Liver (tissue), 9 donors: ENCODE measurements around the gene LCP1. TPM values are rescaled to one million over a fixed set of nuclear protein-coding genes. Genes with fewer than 3 reads are reported as not detected.

ENCODE experiments used
- DNase-seq: peaks from one replicate; pipeline ENCODE4 v3.0.0-alpha.2; 2017; ENCODE audit warnings: low spot score
- H3K27ac ChIP-seq, 2 donors: one replicate each; pipeline ENCODE4 v1.7.0; 2013; ENCODE audit warnings: inconsistent platforms in 2 of 2, low read length in 2 of 2, control low read depth in 1 of 2, low read depth in 1 of 2, mild to moderate bottlenecking in 1 of 2
- H3K27me3 ChIP-seq, 4 donors: one replicate each; pipeline versions ENCODE4 v1.6.1 to v1.7.0; 2013; ENCODE audit warnings: low read length in 3 of 4, inconsistent platforms in 1 of 4, mild to moderate bottlenecking in 1 of 4, moderate library complexity in 1 of 4; ENCODE audit not compliant: control insufficient read depth in 4 of 4, insufficient read depth in 4 of 4
- H3K36me3 ChIP-seq, 4 donors: one replicate each; pipeline versions ENCODE4 v1.6.1 to v1.7.0; 2013; ENCODE audit warnings: low read length in 3 of 4, mild to moderate bottlenecking in 3 of 4, low read depth in 1 of 4, moderate library complexity in 1 of 4; ENCODE audit not compliant: control insufficient read depth in 4 of 4, insufficient read depth in 3 of 4
- H3K4me1 ChIP-seq, 4 donors: one replicate each; pipeline versions ENCODE4 v1.6.1 to v1.7.0; 2013; ENCODE audit warnings: low read length in 3 of 4, mild to moderate bottlenecking in 3 of 4, moderate library complexity in 1 of 4; ENCODE audit not compliant: control insufficient read depth in 4 of 4, insufficient read depth in 4 of 4
- H3K4me3 ChIP-seq, 3 donors: one replicate each; pipeline versions ENCODE4 v1.6.1 to v1.7.0; 2013; ENCODE audit warnings: low read length in 3 of 3, control low read depth in 1 of 3, low read depth in 1 of 3, mild to moderate bottlenecking in 1 of 3
- H3K9ac ChIP-seq, 2 donors: one replicate each; pipeline ENCODE4 v1.7.0; 2013; ENCODE audit warnings: low read length in 2 of 2, mild to moderate bottlenecking in 2 of 2, moderate library complexity in 2 of 2, control low read depth in 1 of 2, low read depth in 1 of 2
- H3K9me3 ChIP-seq, 4 donors: one replicate each; pipeline versions ENCODE4 v1.6.1 to v1.7.0; 2013; ENCODE audit warnings: low read length in 3 of 4; ENCODE audit not compliant: control insufficient read depth in 4 of 4
- EGR1 ChIP-seq, 2 donors: IDR thresholded peaks; 2 replicates each; pipeline ENCODE4 v1.6.1; 2016 to 2018; ENCODE audit warnings: antibody characterized with exemption in 2 of 2, low read depth in 2 of 2
- FOXA2 ChIP-seq: IDR thresholded peaks from 2 replicates; pipeline ENCODE4 v1.6.1; 2016; ENCODE audit warnings: antibody characterized with exemption
- GABPA ChIP-seq, 2 donors: IDR thresholded peaks in 1 of 2; conservative IDR thresholded peaks in 1 of 2; 2 replicates each; pipeline ENCODE4 v1.6.1; 2016; ENCODE audit warnings: antibody characterized with exemption in 2 of 2, mild to moderate bottlenecking in 1 of 2, moderate library complexity in 1 of 2
- HNF4A ChIP-seq, 2 donors: conservative IDR thresholded peaks; 2 replicates each; pipeline ENCODE4 v1.6.1; 2016; ENCODE audit warnings: antibody characterized with exemption in 2 of 2, mild to moderate bottlenecking in 2 of 2
- HNF4G ChIP-seq: IDR thresholded peaks from 2 replicates; pipeline ENCODE4 v1.6.1; 2016; ENCODE audit warnings: antibody characterized with exemption
- JUND ChIP-seq, 2 donors: IDR thresholded peaks; 2 replicates each; pipeline ENCODE4 v1.6.1; 2016; ENCODE audit warnings: antibody characterized with exemption in 2 of 2
- NR2F2 ChIP-seq: IDR thresholded peaks from 2 replicates; pipeline ENCODE4 v1.6.1; 2016; ENCODE audit warnings: antibody characterized with exemption
- RAD21 ChIP-seq, 2 donors: IDR thresholded peaks; 2 replicates each; pipeline ENCODE4 v1.6.1; 2016; ENCODE audit warnings: antibody characterized with exemption in 2 of 2, mild to moderate bottlenecking in 2 of 2
- RXRA ChIP-seq, 2 donors: IDR thresholded peaks; 2 replicates each; pipeline ENCODE4 v1.6.1; 2017 to 2018; ENCODE audit warnings: antibody characterized with exemption in 2 of 2, mild to moderate bottlenecking in 1 of 2
- SP1 ChIP-seq: IDR thresholded peaks from 2 replicates; pipeline ENCODE4 v1.6.1; 2018; ENCODE audit warnings: antibody characterized with exemption, mild to moderate bottlenecking
- TAF1 ChIP-seq: conservative IDR thresholded peaks from 2 replicates; pipeline ENCODE4 v1.6.1; 2016; ENCODE audit warnings: antibody characterized with exemption, mild to moderate bottlenecking
- YY1 ChIP-seq: IDR thresholded peaks from 2 replicates; pipeline ENCODE4 v1.6.1; 2016; ENCODE audit warnings: antibody characterized with exemption, mild to moderate bottlenecking
- WGBS: extraction: QIAGEN DNeasy Blood & Tissue Kit; methylation state at CpG from one replicate; pipeline ENCODE4 v1.1.7; 2013; 5-methylcytosine and 5-hydroxymethylcytosine counted together
- polyA plus RNA-seq, 2 donors: library from polyadenylated mRNA; stranded (reverse) in 1 of 2; unstranded in 1 of 2; fragments of 200-250 nt in 1 of 2; fragments of >200 nt in 1 of 2; fragmentation: Nextera tagmentation in 1 of 2; extraction: Ambion mirVana in 1 of 2; gene quantifications; one replicate each; pipeline versions ENCODE4 v1.2.1 to v1.2.3, GENCODE V29; 2013 to 2015
- total RNA-seq, 2 donors: library from RNA; depleted of rRNA; stranded (reverse); fragments of >200 nt; gene quantifications; one replicate each; pipeline ENCODE4 v1.2.3, GENCODE V29; 2014
- TF ChIP-seq, protein P1 (sequence below): IDR thresholded peaks from 2 replicates; pipeline ENCODE4 v1.6.1; 2016; ENCODE audit warnings: antibody characterized with exemption
- TF ChIP-seq, protein P2 (sequence below): IDR thresholded peaks from 2 replicates; pipeline ENCODE4 v1.6.1; 2016; ENCODE audit warnings: antibody characterized with exemption, mild to moderate bottlenecking
- TF ChIP-seq, protein P3 (sequence below): IDR thresholded peaks from 2 replicates; pipeline ENCODE4 v1.6.1; 2016; ENCODE audit warnings: antibody characterized with exemption
- TF ChIP-seq, protein P4 (sequence below): fragments of 150-350 bp; IDR thresholded peaks from 2 replicates; pipeline ENCODE4 v1.5.1; 2017; ENCODE audit warnings: improper control_type of control experiment, low read depth, low read length; ENCODE audit not compliant: missing input control
- TF ChIP-seq, protein P5 (sequence below): IDR thresholded peaks from 2 replicates; pipeline ENCODE4 v1.6.1; 2016; ENCODE audit warnings: antibody characterized with exemption
- donor health status: healthy.
- donor health status: healthy.
- donor health status: healthy.
- donor health status: healthy.
- donor health status: healthy.

LCP1 gene
- total and polyA plus RNA-seq, 4 donors = 12.6 to 90.6 (median 36.0) TPM

DNA sequence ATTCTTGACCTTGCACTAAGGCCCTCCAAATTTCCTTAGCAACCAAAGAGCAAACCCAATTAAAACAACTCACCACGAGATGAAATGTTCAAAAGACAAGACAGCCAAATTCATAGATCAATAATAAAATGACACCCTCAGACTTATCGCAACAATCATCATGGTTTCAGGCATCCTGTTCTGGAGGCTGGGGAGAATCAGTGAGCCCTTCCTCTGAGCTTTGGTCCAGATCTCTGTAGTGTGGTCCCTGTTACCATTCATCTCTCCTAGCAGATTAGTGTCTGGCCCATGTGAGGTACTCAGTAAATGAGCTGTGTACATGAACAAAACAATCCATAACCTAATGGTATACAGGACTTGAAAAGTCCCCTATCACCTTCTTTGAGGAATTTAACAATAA, 12.2 kb downstream of the LCP1 start:
- DNase-seq = no peak
- no peak overlapping the region for H3K27ac ChIP-seq
- no peak for TF ChIP-seq YY1
- no peak for TF ChIP-seq TAF1
- no peak for TF ChIP-seq SP1
- TF ChIP-seq HNF4A (conservative IDR thresholded peaks at IDR 0.05) = no peak
- TF ChIP-seq RXRA (IDR thresholded peaks at IDR 0.05) = no peak
- TF ChIP-seq, protein P1, sequence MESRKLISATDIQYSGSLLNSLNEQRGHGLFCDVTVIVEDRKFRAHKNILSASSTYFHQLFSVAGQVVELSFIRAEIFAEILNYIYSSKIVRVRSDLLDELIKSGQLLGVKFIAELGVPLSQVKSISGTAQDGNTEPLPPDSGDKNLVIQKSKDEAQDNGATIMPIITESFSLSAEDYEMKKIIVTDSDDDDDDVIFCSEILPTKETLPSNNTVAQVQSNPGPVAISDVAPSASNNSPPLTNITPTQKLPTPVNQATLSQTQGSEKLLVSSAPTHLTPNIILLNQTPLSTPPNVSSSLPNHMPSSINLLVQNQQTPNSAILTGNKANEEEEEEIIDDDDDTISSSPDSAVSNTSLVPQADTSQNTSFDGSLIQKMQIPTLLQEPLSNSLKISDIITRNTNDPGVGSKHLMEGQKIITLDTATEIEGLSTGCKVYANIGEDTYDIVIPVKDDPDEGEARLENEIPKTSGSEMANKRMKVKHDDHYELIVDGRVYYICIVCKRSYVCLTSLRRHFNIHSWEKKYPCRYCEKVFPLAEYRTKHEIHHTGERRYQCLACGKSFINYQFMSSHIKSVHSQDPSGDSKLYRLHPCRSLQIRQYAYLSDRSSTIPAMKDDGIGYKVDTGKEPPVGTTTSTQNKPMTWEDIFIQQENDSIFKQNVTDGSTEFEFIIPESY = no peak
- no peak for TF ChIP-seq HNF4G
- no peak for TF ChIP-seq NR2F2
- TF ChIP-seq FOXA2 = no peak
- TF ChIP-seq, protein P2, sequence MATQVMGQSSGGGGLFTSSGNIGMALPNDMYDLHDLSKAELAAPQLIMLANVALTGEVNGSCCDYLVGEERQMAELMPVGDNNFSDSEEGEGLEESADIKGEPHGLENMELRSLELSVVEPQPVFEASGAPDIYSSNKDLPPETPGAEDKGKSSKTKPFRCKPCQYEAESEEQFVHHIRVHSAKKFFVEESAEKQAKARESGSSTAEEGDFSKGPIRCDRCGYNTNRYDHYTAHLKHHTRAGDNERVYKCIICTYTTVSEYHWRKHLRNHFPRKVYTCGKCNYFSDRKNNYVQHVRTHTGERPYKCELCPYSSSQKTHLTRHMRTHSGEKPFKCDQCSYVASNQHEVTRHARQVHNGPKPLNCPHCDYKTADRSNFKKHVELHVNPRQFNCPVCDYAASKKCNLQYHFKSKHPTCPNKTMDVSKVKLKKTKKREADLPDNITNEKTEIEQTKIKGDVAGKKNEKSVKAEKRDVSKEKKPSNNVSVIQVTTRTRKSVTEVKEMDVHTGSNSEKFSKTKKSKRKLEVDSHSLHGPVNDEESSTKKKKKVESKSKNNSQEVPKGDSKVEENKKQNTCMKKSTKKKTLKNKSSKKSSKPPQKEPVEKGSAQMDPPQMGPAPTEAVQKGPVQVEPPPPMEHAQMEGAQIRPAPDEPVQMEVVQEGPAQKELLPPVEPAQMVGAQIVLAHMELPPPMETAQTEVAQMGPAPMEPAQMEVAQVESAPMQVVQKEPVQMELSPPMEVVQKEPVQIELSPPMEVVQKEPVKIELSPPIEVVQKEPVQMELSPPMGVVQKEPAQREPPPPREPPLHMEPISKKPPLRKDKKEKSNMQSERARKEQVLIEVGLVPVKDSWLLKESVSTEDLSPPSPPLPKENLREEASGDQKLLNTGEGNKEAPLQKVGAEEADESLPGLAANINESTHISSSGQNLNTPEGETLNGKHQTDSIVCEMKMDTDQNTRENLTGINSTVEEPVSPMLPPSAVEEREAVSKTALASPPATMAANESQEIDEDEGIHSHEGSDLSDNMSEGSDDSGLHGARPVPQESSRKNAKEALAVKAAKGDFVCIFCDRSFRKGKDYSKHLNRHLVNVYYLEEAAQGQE = no peak
- no peak for TF ChIP-seq EGR1 (IDR thresholded peaks at IDR 0.05; ENCODE audit: low read depth in 2 of 2)
- no peak overlapping the region for H3K4me3 ChIP-seq
- 90% methylated on average over 2 of the region's 2 CpGs for WGBS
- no peaks in the 10 kb centered on the region for H3K27me3 ChIP-seq
- peaks cover 0 to 6% (median 1%) of the 10 kb centered on the region in 4 donors for H3K4me1 ChIP-seq
- no peaks in the 10 kb centered on the region for H3K9me3 ChIP-seq
- no peaks in the 10 kb centered on the region for H3K36me3 ChIP-seq
- no peak overlapping the region for H3K9ac ChIP-seq

DNA sequence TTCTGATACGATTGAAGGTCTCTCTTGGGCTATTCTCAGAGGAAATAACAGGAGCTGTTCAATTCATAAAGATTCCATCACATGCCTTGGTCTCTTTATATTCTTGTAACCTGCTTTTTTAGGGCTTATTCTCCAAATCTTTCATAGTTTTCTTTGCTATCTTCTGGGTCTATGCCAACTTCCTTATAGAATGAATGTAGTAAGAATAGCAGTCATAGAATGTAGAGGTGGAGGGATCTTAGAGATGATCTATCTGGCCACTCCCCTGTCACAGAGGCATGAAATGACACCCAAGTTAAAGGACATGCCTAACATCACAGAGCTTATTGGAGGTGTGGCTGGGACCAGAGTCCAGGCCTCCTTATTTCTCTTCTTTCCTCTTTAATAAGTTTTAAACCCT, 13.2 kb downstream of the LCP1 start:
- peaks cover 0 to 6% (median 1%) of the 10 kb centered on the region in 4 donors for H3K4me1 ChIP-seq
- no peak overlapping the region for H3K27ac ChIP-seq
- WGBS = 65% methylated on average over 1 of the region's 1 CpG
- DNase-seq = no peak
- H3K9ac ChIP-seq = no peak overlapping the region
- no peaks in the 10 kb centered on the region for H3K27me3 ChIP-seq
- H3K9me3 ChIP-seq = no peaks in the 10 kb centered on the region
- H3K36me3 ChIP-seq = no peaks in the 10 kb centered on the region
- H3K4me3 ChIP-seq = no peak overlapping the region
- no peak for TF ChIP-seq RAD21 (IDR thresholded peaks at IDR 0.05)
- TF ChIP-seq, protein P2 = no peak
- no peak for TF ChIP-seq YY1
- TF ChIP-seq FOXA2 = no peak
- no peak for TF ChIP-seq GABPA (IDR thresholded peaks at IDR 0.05 in 1 of 2, conservative IDR thresholded peaks at IDR 0.05 in 1 of 2)
- TF ChIP-seq SP1 = no peak
- no peak for TF ChIP-seq JUND (IDR thresholded peaks at IDR 0.05)
- TF ChIP-seq NR2F2 = no peak
- TF ChIP-seq, protein P3, sequence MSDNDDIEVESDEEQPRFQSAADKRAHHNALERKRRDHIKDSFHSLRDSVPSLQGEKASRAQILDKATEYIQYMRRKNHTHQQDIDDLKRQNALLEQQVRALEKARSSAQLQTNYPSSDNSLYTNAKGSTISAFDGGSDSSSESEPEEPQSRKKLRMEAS = no peak
- TF ChIP-seq, protein P4, sequence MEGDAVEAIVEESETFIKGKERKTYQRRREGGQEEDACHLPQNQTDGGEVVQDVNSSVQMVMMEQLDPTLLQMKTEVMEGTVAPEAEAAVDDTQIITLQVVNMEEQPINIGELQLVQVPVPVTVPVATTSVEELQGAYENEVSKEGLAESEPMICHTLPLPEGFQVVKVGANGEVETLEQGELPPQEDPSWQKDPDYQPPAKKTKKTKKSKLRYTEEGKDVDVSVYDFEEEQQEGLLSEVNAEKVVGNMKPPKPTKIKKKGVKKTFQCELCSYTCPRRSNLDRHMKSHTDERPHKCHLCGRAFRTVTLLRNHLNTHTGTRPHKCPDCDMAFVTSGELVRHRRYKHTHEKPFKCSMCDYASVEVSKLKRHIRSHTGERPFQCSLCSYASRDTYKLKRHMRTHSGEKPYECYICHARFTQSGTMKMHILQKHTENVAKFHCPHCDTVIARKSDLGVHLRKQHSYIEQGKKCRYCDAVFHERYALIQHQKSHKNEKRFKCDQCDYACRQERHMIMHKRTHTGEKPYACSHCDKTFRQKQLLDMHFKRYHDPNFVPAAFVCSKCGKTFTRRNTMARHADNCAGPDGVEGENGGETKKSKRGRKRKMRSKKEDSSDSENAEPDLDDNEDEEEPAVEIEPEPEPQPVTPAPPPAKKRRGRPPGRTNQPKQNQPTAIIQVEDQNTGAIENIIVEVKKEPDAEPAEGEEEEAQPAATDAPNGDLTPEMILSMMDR = no peak
- no peak for TF ChIP-seq EGR1 (IDR thresholded peaks at IDR 0.05; ENCODE audit: low read depth in 2 of 2)
- no peak for TF ChIP-seq HNF4G
- TF ChIP-seq, protein P5, sequence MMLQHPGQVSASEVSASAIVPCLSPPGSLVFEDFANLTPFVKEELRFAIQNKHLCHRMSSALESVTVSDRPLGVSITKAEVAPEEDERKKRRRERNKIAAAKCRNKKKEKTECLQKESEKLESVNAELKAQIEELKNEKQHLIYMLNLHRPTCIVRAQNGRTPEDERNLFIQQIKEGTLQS = no peak
- no peak for TF ChIP-seq RXRA (IDR thresholded peaks at IDR 0.05)
- no peak for TF ChIP-seq HNF4A (conservative IDR thresholded peaks at IDR 0.05)
- TF ChIP-seq TAF1 = no peak
- TF ChIP-seq, protein P1 = no peak
